T-helper 2 cell treated with Interferon-gamma antibody and Interleukin-4, amounts not matched to agents 5 μg/mL and 100 μg/mL, for 36 hours (primary cell): ENCODE data around the gene PLEKHF1.
A peak's percentile ranks its signal among the peaks of the same experiment; 100 is the strongest.

Source experiments
- DNase-seq: peaks from one replicate; pipeline ENCODE4 v3.0.0; 2021; ENCODE audit warnings: low spot score
- H3K27ac Mint-ChIP-seq: one replicate; pipeline ENCODE4 v1.8.0; 2021; ENCODE audit warnings: mild to moderate bottlenecking, mixed read lengths
- H3K27me3 Mint-ChIP-seq: one replicate; pipeline ENCODE4 v1.8.0; 2021; ENCODE audit warnings: low read depth, mixed read lengths
- H3K36me3 Mint-ChIP-seq: one replicate; pipeline ENCODE4 v1.8.0; 2021; ENCODE audit warnings: low read depth, mixed read lengths
- H3K4me1 Mint-ChIP-seq: one replicate; pipeline ENCODE4 v1.8.0; 2021; ENCODE audit warnings: low read depth, mixed read lengths
- H3K4me3 Mint-ChIP-seq: one replicate; pipeline ENCODE4 v1.8.0; 2022; ENCODE audit warnings: mild to moderate bottlenecking, moderate library complexity, mixed read lengths
- H3K9me3 Mint-ChIP-seq: one replicate; pipeline ENCODE4 v1.8.0; 2021; ENCODE audit warnings: mixed read lengths

PLEKHF1 gene

GRCh38 chr19:29674374-29675119, 9.3 kb downstream of the PLEKHF1 start:
- peaks cover 51% of the 10 kb centered on the region for H3K4me1 Mint-ChIP-seq
- no peak for DNase-seq
- no peak overlapping the region for H3K4me3 Mint-ChIP-seq

GRCh38 chr19:29675120-29675649, 9.9 kb downstream of the PLEKHF1 start:
- H3K4me3 Mint-ChIP-seq, result no peak overlapping the region
- H3K9me3 Mint-ChIP-seq, result no peaks in the 10 kb centered on the region
- H3K27ac Mint-ChIP-seq, result no peak overlapping the region
- H3K27me3 Mint-ChIP-seq, result no peaks in the 10 kb centered on the region
- H3K4me1 Mint-ChIP-seq, result peaks cover 52% of the 10 kb centered on the region
- DNase-seq, result no peak
- H3K36me3 Mint-ChIP-seq, result peaks cover 65% of the 10 kb centered on the region

More at GRCh38 chr19:29674374-29675119, 9.3 kb downstream of the PLEKHF1 start:
- H3K9me3 Mint-ChIP-seq, result no peaks in the 10 kb centered on the region
- H3K27me3 Mint-ChIP-seq, result no peaks in the 10 kb centered on the region
- no peak overlapping the region for H3K27ac Mint-ChIP-seq
- H3K36me3 Mint-ChIP-seq, result peaks cover 67% of the 10 kb centered on the region

- H3K36me3 Mint-ChIP-seq, result peaks cover 62% of the 10 kb centered on the region
- peaks cover 53% of the 10 kb centered on the region for H3K4me1 Mint-ChIP-seq
- H3K27me3 Mint-ChIP-seq, result no peaks in the 10 kb centered on the region
- H3K27ac Mint-ChIP-seq, result no peak overlapping the region
- no peak for DNase-seq
- H3K4me3 Mint-ChIP-seq, result no peak overlapping the region
- H3K9me3 Mint-ChIP-seq, result no peaks in the 10 kb centered on the region
These were observed 10.5 kb downstream of the PLEKHF1 start for GRCh38 chr19:29675650-29676186.

GRCh38 chr19:29676586-29676985, 11.3 kb downstream of the PLEKHF1 start:
- no peak for DNase-seq
- no peak overlapping the region for H3K4me3 Mint-ChIP-seq
- no peaks in the 10 kb centered on the region for H3K27me3 Mint-ChIP-seq
- peaks cover 53% of the 10 kb centered on the region for H3K4me1 Mint-ChIP-seq
- no peaks in the 10 kb centered on the region for H3K9me3 Mint-ChIP-seq
- peak overlapping the region; percentile 73 for H3K27ac Mint-ChIP-seq
- H3K36me3 Mint-ChIP-seq, result peaks cover 57% of the 10 kb centered on the region

- peak overlapping the region; percentile 73 for H3K27ac Mint-ChIP-seq
- peaks cover 53% of the 10 kb centered on the region for H3K36me3 Mint-ChIP-seq
- H3K9me3 Mint-ChIP-seq, result no peaks in the 10 kb centered on the region
- H3K4me3 Mint-ChIP-seq, result no peak overlapping the region
- H3K27me3 Mint-ChIP-seq, result no peaks in the 10 kb centered on the region
- H3K4me1 Mint-ChIP-seq, result peaks cover 47% of the 10 kb centered on the region
- no peak for DNase-seq
These were observed 11.9 kb downstream of the PLEKHF1 start for GRCh38 chr19:29677001-29677817.

- Mint-ChIP-seq H3K9me3 (no peaks in the 10 kb centered on the region), H3K27me3 (no peaks in the 10 kb centered on the region), H3K27ac (no peak overlapping the region), H3K36me3 (peaks cover 40% of the 10 kb centered on the region), H3K4me1 (peaks cover 40% of the 10 kb centered on the region), H3K4me3 (no peak overlapping the region)
- DNase-seq, result no peak
These were observed 13.3 kb downstream of the PLEKHF1 start for GRCh38 chr19:29678484-29679106.

- Mint-ChIP-seq H3K27me3 (no peaks in the 10 kb centered on the region), H3K36me3 (peaks cover 34% of the 10 kb centered on the region), H3K27ac (peak overlapping the region; percentile 80), H3K9me3 (no peaks in the 10 kb centered on the region), H3K4me1 (peaks cover 41% of the 10 kb centered on the region), H3K4me3 (peak overlapping the region; percentile 53)
- no peak for DNase-seq
These were observed 14.4 kb downstream of the PLEKHF1 start for GRCh38 chr19:29679598-29680210.

- peak overlapping the region; percentile 66 for H3K4me3 Mint-ChIP-seq
- H3K36me3 Mint-ChIP-seq, result peaks cover 30% of the 10 kb centered on the region
- peaks cover 47% of the 10 kb centered on the region for H3K4me1 Mint-ChIP-seq
- peak; percentile 83 for DNase-seq
- H3K27me3 Mint-ChIP-seq, result no peaks in the 10 kb centered on the region
- no peaks in the 10 kb centered on the region for H3K9me3 Mint-ChIP-seq
- peak overlapping the region; percentile 85 for H3K27ac Mint-ChIP-seq
These were observed 15.2 kb downstream of the PLEKHF1 start for GRCh38 chr19:29680447-29680846.

GRCh38 chr19:29680937-29681336, 15.7 kb downstream of the PLEKHF1 start:
- H3K36me3 Mint-ChIP-seq, result peaks cover 26% of the 10 kb centered on the region
- peak overlapping the region; percentile 66 for H3K4me3 Mint-ChIP-seq
- H3K4me1 Mint-ChIP-seq, result peaks cover 47% of the 10 kb centered on the region
- no peaks in the 10 kb centered on the region for H3K9me3 Mint-ChIP-seq
- no peak for DNase-seq
- H3K27ac Mint-ChIP-seq, result peak overlapping the region; percentile 85
- no peaks in the 10 kb centered on the region for H3K27me3 Mint-ChIP-seq

GRCh38 chr19:29681422-29682235, 16.4 kb downstream of the PLEKHF1 start:
- peaks cover 23% of the 10 kb centered on the region for H3K36me3 Mint-ChIP-seq
- peak overlapping the region; percentile 85 for H3K27ac Mint-ChIP-seq
- no peaks in the 10 kb centered on the region for H3K27me3 Mint-ChIP-seq
- no peaks in the 10 kb centered on the region for H3K9me3 Mint-ChIP-seq
- no peak for DNase-seq
- peaks cover 42% of the 10 kb centered on the region for H3K4me1 Mint-ChIP-seq
- peak overlapping the region; percentile 66 for H3K4me3 Mint-ChIP-seq

GRCh38 chr19:29682236-29682895, 17.1 kb downstream of the PLEKHF1 start:
- no peak for DNase-seq
- H3K36me3 Mint-ChIP-seq, result peaks cover 17% of the 10 kb centered on the region
- H3K27ac Mint-ChIP-seq, result no peak overlapping the region
- no peak overlapping the region for H3K4me3 Mint-ChIP-seq
- no peaks in the 10 kb centered on the region for H3K9me3 Mint-ChIP-seq
- no peaks in the 10 kb centered on the region for H3K27me3 Mint-ChIP-seq
- peaks cover 44% of the 10 kb centered on the region for H3K4me1 Mint-ChIP-seq

- Mint-ChIP-seq H3K27ac (no peak overlapping the region), H3K4me1 (peaks cover 45% of the 10 kb centered on the region), H3K4me3 (no peak overlapping the region), H3K27me3 (no peaks in the 10 kb centered on the region), H3K36me3 (peaks cover 11% of the 10 kb centered on the region), H3K9me3 (no peaks in the 10 kb centered on the region)
- no peak for DNase-seq
These were observed 17.7 kb downstream of the PLEKHF1 start for GRCh38 chr19:29683009-29683408.
